ENCODE results near the gene PRDX2.

PRDX2 gene

GRCh38 chr19:12786952-12787351 is 14.6 kb downstream of the PRDX2 start:
- DNase-seq (ENCODE audit: low spot score in 2 of 2), result no peak
- Mint-ChIP-seq H3K36me3 (ENCODE audit: insufficient read depth) (peaks cover 27% of the 10 kb centered on the region), H3K9me3 (no peaks in the 10 kb centered on the region), H3K4me1 (peaks cover 24% of the 10 kb centered on the region), H3K27me3 (no peaks in the 10 kb centered on the region), H3K4me3 (no peak overlapping the region), H3K27ac (ENCODE audit: low read depth) (no peak overlapping the region)
- no peak for ATAC-seq (replicated peaks; ENCODE audit: extremely low read depth, poor library complexity, severe bottlenecking)

GRCh38 chr19:12786141-12786870 is 15.3 kb downstream of the PRDX2 start:
- H3K27me3 Mint-ChIP-seq, result no peaks in the 10 kb centered on the region
- ATAC-seq (replicated peaks; ENCODE audit: extremely low read depth, poor library complexity, severe bottlenecking) (no peak), DNase-seq (ENCODE audit: low spot score in 2 of 2) (no peak)
- H3K4me3 Mint-ChIP-seq, result no peak overlapping the region
- peaks cover 27% of the 10 kb centered on the region for H3K4me1 Mint-ChIP-seq
- H3K36me3 Mint-ChIP-seq (ENCODE audit: insufficient read depth), result peaks cover 24% of the 10 kb centered on the region
- H3K27ac Mint-ChIP-seq (ENCODE audit: low read depth), result no peak overlapping the region
- no peaks in the 10 kb centered on the region for H3K9me3 Mint-ChIP-seq

- no peak for DNase-seq (ENCODE audit: low spot score in 2 of 2)
- H3K4me1 Mint-ChIP-seq, result peaks cover 19% of the 10 kb centered on the region
- no peaks in the 10 kb centered on the region for H3K27me3 Mint-ChIP-seq
- no peak for ATAC-seq (replicated peaks; ENCODE audit: extremely low read depth, poor library complexity, severe bottlenecking)
- no peak overlapping the region for H3K27ac Mint-ChIP-seq (ENCODE audit: low read depth)
- no peaks in the 10 kb centered on the region for H3K9me3 Mint-ChIP-seq
- no peak overlapping the region for H3K4me3 Mint-ChIP-seq
- peaks cover 18% of the 10 kb centered on the region for H3K36me3 Mint-ChIP-seq (ENCODE audit: insufficient read depth)
Measured at GRCh38 chr19:12785431-12786031, 16.1 kb downstream of the PRDX2 start.

GRCh38 chr19:12784871-12785430 is 16.6 kb downstream of the PRDX2 start:
- peaks cover 14% of the 10 kb centered on the region for H3K36me3 Mint-ChIP-seq (ENCODE audit: insufficient read depth)
- no peak overlapping the region for H3K4me3 Mint-ChIP-seq
- H3K9me3 Mint-ChIP-seq, result no peaks in the 10 kb centered on the region
- H3K4me1 Mint-ChIP-seq, result peaks cover 15% of the 10 kb centered on the region
- no peak overlapping the region for H3K27ac Mint-ChIP-seq (ENCODE audit: low read depth)
- DNase-seq (ENCODE audit: low spot score in 2 of 2) (peak in 1 of 2 donors; percentile 71), ATAC-seq (replicated peaks; ENCODE audit: extremely low read depth, poor library complexity, severe bottlenecking) (peak; percentile 20)
- H3K27me3 Mint-ChIP-seq, result no peaks in the 10 kb centered on the region

GRCh38 chr19:12784394-12784870 is 17.2 kb downstream of the PRDX2 start:
- Mint-ChIP-seq H3K4me3 (no peak overlapping the region), H3K4me1 (peaks cover 15% of the 10 kb centered on the region), H3K27me3 (no peaks in the 10 kb centered on the region), H3K9me3 (no peaks in the 10 kb centered on the region), H3K27ac (ENCODE audit: low read depth) (no peak overlapping the region), H3K36me3 (ENCODE audit: insufficient read depth) (peaks cover 14% of the 10 kb centered on the region)
- peak; percentile 10 for ATAC-seq (replicated peaks; ENCODE audit: extremely low read depth, poor library complexity, severe bottlenecking)
- no peak for DNase-seq (ENCODE audit: low spot score in 2 of 2)

- ATAC-seq (replicated peaks; ENCODE audit: extremely low read depth, poor library complexity, severe bottlenecking) (no peak), DNase-seq (ENCODE audit: low spot score in 2 of 2) (no peak)
- H3K36me3 Mint-ChIP-seq (ENCODE audit: insufficient read depth), result peaks cover 9% of the 10 kb centered on the region
- H3K27me3 Mint-ChIP-seq, result no peaks in the 10 kb centered on the region
- H3K27ac Mint-ChIP-seq (ENCODE audit: low read depth), result no peak overlapping the region
- H3K9me3 Mint-ChIP-seq, result no peaks in the 10 kb centered on the region
- H3K4me3 Mint-ChIP-seq, result peak overlapping the region; percentile 31
- H3K4me1 Mint-ChIP-seq, result peaks cover 15% of the 10 kb centered on the region
Measured at GRCh38 chr19:12783849-12784393, 17.7 kb downstream of the PRDX2 start.

GRCh38 chr19:12783291-12783848 is 18.2 kb downstream of the PRDX2 start:
- H3K4me3 Mint-ChIP-seq, result peak overlapping the region; percentile 31
- no peak for DNase-seq (ENCODE audit: low spot score in 2 of 2)
- no peak overlapping the region for H3K27ac Mint-ChIP-seq (ENCODE audit: low read depth)
- peaks cover 18% of the 10 kb centered on the region for H3K4me1 Mint-ChIP-seq
- H3K27me3 Mint-ChIP-seq, result no peaks in the 10 kb centered on the region
- no peaks in the 10 kb centered on the region for H3K9me3 Mint-ChIP-seq
- ATAC-seq (replicated peaks; ENCODE audit: extremely low read depth, poor library complexity, severe bottlenecking), result no peak
- peaks cover 9% of the 10 kb centered on the region for H3K36me3 Mint-ChIP-seq (ENCODE audit: insufficient read depth)

- DNase-seq (ENCODE audit: low spot score in 2 of 2) (peak; percentile 84 to 94), ATAC-seq (replicated peaks; ENCODE audit: extremely low read depth, poor library complexity, severe bottlenecking) (peak; percentile 45)
- peaks cover 9% of the 10 kb centered on the region for H3K36me3 Mint-ChIP-seq (ENCODE audit: insufficient read depth)
- no peaks in the 10 kb centered on the region for H3K9me3 Mint-ChIP-seq
- H3K27ac Mint-ChIP-seq (ENCODE audit: low read depth), result peak overlapping the region; percentile 77
- H3K4me3 Mint-ChIP-seq, result peak overlapping the region; percentile 73
- peaks cover 21% of the 10 kb centered on the region for H3K4me1 Mint-ChIP-seq
- H3K27me3 Mint-ChIP-seq, result no peaks in the 10 kb centered on the region
Measured at GRCh38 chr19:12782424-12783290, 18.9 kb downstream of the PRDX2 start.

- peak; percentile 68 for ATAC-seq (replicated peaks; ENCODE audit: extremely low read depth, poor library complexity, severe bottlenecking)
- no peaks in the 10 kb centered on the region for H3K9me3 Mint-ChIP-seq
- no peaks in the 10 kb centered on the region for H3K27me3 Mint-ChIP-seq
- no peak for DNase-seq (ENCODE audit: low spot score in 2 of 2)
- H3K4me1 Mint-ChIP-seq, result peaks cover 21% of the 10 kb centered on the region
- peak overlapping the region; percentile 73 for H3K4me3 Mint-ChIP-seq
- peaks cover 12% of the 10 kb centered on the region for H3K36me3 Mint-ChIP-seq (ENCODE audit: insufficient read depth)
- H3K27ac Mint-ChIP-seq (ENCODE audit: low read depth), result peak overlapping the region; percentile 77
Measured at GRCh38 chr19:12782174-12782423, 19.5 kb downstream of the PRDX2 start.

GRCh38 chr19:12779162-12779993 is 22.2 kb downstream of the PRDX2 start:
- Mint-ChIP-seq H3K4me3 (peak overlapping the region; percentile 81), H3K4me1 (peaks cover 21% of the 10 kb centered on the region), H3K27me3 (no peaks in the 10 kb centered on the region), H3K36me3 (ENCODE audit: insufficient read depth) (peaks cover 18% of the 10 kb centered on the region), H3K9me3 (no peaks in the 10 kb centered on the region), H3K27ac (ENCODE audit: low read depth) (peak overlapping the region; percentile 78)
- no peak for ATAC-seq (replicated peaks; ENCODE audit: extremely low read depth, poor library complexity, severe bottlenecking)
- DNase-seq (ENCODE audit: low spot score in 2 of 2), result no peak

GRCh38 chr19:12778905-12779161 is 22.8 kb downstream of the PRDX2 start:
- peaks cover 23% of the 10 kb centered on the region for H3K4me1 Mint-ChIP-seq
- ATAC-seq (replicated peaks; ENCODE audit: extremely low read depth, poor library complexity, severe bottlenecking) (no peak), DNase-seq (ENCODE audit: low spot score in 2 of 2) (no peak)
- H3K4me3 Mint-ChIP-seq, result peak overlapping the region; percentile 81
- H3K27ac Mint-ChIP-seq (ENCODE audit: low read depth), result peak overlapping the region; percentile 78
- no peaks in the 10 kb centered on the region for H3K27me3 Mint-ChIP-seq
- peaks cover 19% of the 10 kb centered on the region for H3K36me3 Mint-ChIP-seq (ENCODE audit: insufficient read depth)
- H3K9me3 Mint-ChIP-seq, result no peaks in the 10 kb centered on the region

All from central memory CD8-positive, alpha-beta T cell (primary cell).